ENCODE data around the gene TRIP12.

Gene TRIP12

DNA sequence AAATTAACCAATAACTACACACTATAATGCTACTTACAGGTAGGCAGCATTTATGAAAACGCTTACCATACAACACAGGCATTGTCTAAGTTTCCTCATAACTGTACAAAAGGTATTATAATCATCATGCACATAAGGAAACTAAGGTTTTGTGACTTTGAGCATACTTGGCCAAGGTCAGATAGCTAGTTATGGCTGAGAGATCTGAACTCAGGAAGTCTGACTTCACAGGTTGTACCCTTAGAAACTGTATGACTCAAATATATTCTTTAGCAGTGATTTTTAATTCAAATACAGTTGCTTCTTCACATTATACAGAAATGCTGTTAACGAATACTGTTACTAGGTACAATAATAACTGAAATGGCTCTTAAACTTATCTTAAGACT lies 89.3 kb downstream of the TRIP12 start:
- TF ChIP-seq, protein P1, sequence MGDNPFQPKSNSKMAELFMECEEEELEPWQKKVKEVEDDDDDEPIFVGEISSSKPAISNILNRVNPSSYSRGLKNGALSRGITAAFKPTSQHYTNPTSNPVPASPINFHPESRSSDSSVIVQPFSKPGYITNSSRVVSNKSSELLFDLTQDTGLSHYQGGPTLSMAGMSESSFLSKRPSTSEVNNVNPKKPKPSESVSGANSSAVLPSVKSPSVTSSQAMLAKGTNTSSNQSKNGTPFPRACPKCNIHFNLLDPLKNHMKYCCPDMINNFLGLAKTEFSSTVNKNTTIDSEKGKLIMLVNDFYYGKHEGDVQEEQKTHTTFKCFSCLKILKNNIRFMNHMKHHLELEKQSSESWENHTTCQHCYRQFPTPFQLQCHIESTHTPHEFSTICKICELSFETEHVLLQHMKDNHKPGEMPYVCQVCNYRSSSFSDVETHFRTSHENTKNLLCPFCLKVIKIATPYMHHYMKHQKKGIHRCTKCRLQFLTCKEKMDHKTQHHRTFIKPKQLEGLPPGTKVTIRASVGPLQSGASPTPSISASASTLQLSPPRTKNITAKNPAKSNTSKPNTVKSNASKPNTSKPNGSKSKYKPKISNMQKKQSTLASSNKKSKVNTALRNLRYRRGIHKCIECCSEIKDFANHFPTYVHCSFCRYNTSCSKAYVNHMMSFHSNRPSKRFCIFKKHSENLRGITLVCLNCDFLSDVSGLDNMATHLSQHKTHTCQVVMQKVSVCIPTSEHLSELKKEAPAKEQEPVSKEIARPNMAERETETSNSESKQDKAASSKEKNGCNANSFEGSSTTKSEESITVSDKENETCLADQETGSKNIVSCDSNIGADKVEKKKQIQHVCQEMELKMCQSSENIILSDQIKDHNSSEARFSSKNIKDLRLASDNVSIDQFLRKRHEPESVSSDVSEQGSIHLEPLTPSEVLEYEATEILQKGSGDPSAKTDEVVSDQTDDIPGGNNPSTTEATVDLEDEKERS (tag by site-specific recombination; IDR thresholded peaks at IDR 0.05): no peak
- TF ChIP-seq ZSCAN16 (tag by site-specific recombination; IDR thresholded peaks at IDR 0.05) (no peak), ZNF19 (tag by site-specific recombination; IDR thresholded peaks at IDR 0.05; ENCODE audit: low read depth) (no peak), ZNF76 (tag by site-specific recombination; IDR thresholded peaks at IDR 0.05; ENCODE audit: borderline replicate concordance, low read depth) (no peak), ZNF335 (tag by site-specific recombination; conservative IDR thresholded peaks at IDR 0.05) (no peak), ZNF248 (tag by site-specific recombination; IDR thresholded peaks at IDR 0.05) (no peak), ZNF48 (tag by site-specific recombination; IDR thresholded peaks at IDR 0.05) (no peak), SETDB1 (IDR thresholded peaks at IDR 0.05; ENCODE audit: insufficient read length, low read length) (no peak), MYNN (tag by site-specific recombination; IDR thresholded peaks at IDR 0.05; ENCODE audit: borderline replicate concordance) (no peak), ZNF394 (tag by site-specific recombination; IDR thresholded peaks at IDR 0.05; ENCODE audit: borderline replicate concordance) (no peak), ZNF16 (tag by site-specific recombination; IDR thresholded peaks at IDR 0.05; ENCODE audit: low read depth) (no peak)
- TF ChIP-seq, protein P2, sequence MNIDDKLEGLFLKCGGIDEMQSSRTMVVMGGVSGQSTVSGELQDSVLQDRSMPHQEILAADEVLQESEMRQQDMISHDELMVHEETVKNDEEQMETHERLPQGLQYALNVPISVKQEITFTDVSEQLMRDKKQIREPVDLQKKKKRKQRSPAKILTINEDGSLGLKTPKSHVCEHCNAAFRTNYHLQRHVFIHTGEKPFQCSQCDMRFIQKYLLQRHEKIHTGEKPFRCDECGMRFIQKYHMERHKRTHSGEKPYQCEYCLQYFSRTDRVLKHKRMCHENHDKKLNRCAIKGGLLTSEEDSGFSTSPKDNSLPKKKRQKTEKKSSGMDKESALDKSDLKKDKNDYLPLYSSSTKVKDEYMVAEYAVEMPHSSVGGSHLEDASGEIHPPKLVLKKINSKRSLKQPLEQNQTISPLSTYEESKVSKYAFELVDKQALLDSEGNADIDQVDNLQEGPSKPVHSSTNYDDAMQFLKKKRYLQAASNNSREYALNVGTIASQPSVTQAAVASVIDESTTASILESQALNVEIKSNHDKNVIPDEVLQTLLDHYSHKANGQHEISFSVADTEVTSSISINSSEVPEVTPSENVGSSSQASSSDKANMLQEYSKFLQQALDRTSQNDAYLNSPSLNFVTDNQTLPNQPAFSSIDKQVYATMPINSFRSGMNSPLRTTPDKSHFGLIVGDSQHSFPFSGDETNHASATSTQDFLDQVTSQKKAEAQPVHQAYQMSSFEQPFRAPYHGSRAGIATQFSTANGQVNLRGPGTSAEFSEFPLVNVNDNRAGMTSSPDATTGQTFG (tag by site-specific recombination; IDR thresholded peaks at IDR 0.05; ENCODE audit: borderline replicate concordance): no peak
- TF ChIP-seq, protein P3, sequence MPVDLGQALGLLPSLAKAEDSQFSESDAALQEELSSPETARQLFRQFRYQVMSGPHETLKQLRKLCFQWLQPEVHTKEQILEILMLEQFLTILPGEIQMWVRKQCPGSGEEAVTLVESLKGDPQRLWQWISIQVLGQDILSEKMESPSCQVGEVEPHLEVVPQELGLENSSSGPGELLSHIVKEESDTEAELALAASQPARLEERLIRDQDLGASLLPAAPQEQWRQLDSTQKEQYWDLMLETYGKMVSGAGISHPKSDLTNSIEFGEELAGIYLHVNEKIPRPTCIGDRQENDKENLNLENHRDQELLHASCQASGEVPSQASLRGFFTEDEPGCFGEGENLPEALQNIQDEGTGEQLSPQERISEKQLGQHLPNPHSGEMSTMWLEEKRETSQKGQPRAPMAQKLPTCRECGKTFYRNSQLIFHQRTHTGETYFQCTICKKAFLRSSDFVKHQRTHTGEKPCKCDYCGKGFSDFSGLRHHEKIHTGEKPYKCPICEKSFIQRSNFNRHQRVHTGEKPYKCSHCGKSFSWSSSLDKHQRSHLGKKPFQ (tag by site-specific recombination; IDR thresholded peaks at IDR 0.05): no peak
- TF ChIP-seq, protein P4, sequence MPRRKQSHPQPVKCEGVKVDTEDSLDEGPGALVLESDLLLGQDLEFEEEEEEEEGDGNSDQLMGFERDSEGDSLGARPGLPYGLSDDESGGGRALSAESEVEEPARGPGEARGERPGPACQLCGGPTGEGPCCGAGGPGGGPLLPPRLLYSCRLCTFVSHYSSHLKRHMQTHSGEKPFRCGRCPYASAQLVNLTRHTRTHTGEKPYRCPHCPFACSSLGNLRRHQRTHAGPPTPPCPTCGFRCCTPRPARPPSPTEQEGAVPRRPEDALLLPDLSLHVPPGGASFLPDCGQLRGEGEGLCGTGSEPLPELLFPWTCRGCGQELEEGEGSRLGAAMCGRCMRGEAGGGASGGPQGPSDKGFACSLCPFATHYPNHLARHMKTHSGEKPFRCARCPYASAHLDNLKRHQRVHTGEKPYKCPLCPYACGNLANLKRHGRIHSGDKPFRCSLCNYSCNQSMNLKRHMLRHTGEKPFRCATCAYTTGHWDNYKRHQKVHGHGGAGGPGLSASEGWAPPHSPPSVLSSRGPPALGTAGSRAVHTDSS (tag by site-specific recombination; IDR thresholded peaks at IDR 0.05): no peak
- Histone ChIP-seq H3K4me3 (ENCODE audit: low read depth, low read length) (no peak overlapping the region), H3K27ac (ENCODE audit: extremely low read depth, low read depth, low read length) (no peak overlapping the region), H3K4me1 (ENCODE audit: control insufficient read depth, insufficient read depth, low read length) (peaks cover 9% of the 10 kb centered on the region; the same call in 1 of the 2 replicates), H3K36me3 (ENCODE audit: control insufficient read depth in 2 of 2, insufficient read depth in 1 of 2, low read length in 2 of 2) (peaks cover 10 to 55% of the 10 kb centered on the region in 2 experiments), H3K9me3 (ENCODE audit: control insufficient read depth, insufficient read depth, low read depth, low read length) (no peaks in the 10 kb centered on the region)
- CTCF ChIA-PET: interaction anchor here (0.6 kb wide), 1 partner anchor 1389 kb away, joined by 3 read pairs; no protein-coding TSS in a partner anchor
- POLR2A ChIA-PET: no interaction called here

DNA sequence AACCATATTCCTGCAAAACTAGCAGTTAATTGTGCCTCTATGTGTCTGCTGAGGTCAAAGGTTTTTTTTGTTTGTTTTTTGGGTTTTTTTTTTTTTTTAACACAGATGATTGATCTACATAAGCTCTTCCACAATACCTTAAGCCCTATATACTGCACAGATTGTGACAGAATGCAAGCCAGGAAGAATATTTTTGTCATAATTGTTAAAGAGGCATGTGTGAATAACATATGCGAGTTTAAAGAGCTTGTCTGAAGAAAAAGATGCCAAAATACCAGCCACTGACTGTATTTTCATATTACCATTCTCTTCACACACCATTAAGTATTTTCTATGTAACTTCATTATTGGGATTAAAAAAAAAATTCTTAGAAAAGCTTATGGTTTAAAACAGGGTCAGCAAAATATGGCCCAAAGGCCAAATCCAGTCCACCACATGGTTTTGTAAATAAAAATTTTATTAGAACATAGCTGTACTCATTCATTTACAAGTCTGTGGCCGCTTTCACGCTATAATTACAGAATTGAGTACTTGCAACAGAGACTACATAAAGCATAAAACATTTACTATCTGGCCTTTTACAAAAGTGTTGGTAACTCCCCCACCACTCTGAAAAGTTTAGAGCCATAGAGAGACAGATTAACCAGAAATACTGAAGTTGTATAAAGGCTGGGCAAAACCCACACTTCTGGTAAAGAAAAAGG lies 89.9 kb downstream of the TRIP12 start:
- no peak overlapping the region for H3K27ac ChIP-seq (ENCODE audit: extremely low read depth, low read depth, low read length)
- no peaks in the 10 kb centered on the region for H3K9me3 ChIP-seq (ENCODE audit: control insufficient read depth, insufficient read depth, low read depth, low read length)
- no peak overlapping the region for H3K4me3 ChIP-seq (ENCODE audit: low read depth, low read length)
- no peak for TF ChIP-seq ZNF747 (tag by site-specific recombination; IDR thresholded peaks at IDR 0.05)
- TF ChIP-seq, protein P5, sequence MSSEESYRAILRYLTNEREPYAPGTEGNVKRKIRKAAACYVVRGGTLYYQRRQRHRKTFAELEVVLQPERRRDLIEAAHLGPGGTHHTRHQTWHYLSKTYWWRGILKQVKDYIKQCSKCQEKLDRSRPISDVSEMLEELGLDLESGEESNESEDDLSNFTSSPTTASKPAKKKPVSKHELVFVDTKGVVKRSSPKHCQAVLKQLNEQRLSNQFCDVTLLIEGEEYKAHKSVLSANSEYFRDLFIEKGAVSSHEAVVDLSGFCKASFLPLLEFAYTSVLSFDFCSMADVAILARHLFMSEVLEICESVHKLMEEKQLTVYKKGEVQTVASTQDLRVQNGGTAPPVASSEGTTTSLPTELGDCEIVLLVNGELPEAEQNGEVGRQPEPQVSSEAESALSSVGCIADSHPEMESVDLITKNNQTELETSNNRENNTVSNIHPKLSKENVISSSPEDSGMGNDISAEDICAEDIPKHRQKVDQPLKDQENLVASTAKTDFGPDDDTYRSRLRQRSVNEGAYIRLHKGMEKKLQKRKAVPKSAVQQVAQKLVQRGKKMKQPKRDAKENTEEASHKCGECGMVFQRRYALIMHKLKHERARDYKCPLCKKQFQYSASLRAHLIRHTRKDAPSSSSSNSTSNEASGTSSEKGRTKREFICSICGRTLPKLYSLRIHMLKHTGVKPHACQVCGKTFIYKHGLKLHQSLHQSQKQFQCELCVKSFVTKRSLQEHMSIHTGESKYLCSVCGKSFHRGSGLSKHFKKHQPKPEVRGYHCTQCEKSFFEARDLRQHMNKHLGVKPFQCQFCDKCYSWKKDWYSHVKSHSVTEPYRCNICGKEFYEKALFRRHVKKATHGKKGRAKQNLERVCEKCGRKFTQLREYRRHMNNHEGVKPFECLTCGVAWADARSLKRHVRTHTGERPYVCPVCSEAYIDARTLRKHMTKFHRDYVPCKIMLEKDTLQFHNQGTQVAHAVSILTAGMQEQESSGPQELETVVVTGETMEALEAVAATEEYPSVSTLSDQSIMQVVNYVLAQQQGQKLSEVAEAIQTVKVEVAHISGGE (tag by site-specific recombination; conservative IDR thresholded peaks at IDR 0.05; ENCODE audit: low read depth): no peak
- CTCF ChIA-PET: interaction anchor here (0.6 kb wide), 1 partner anchor 1390 kb away, joined by 3 read pairs; no protein-coding TSS in a partner anchor
- H3K36me3 ChIP-seq (ENCODE audit: control insufficient read depth in 2 of 2, insufficient read depth in 1 of 2, low read length in 2 of 2): peaks cover 13 to 58% of the 10 kb centered on the region in 2 experiments
- peaks cover 9% of the 10 kb centered on the region; the same call in 1 of the 2 replicates for H3K4me1 ChIP-seq (ENCODE audit: control insufficient read depth, insufficient read depth, low read length)
- POLR2A ChIA-PET: interaction anchor here (0.7 kb wide), 2 partner anchors 90 to 838 kb away, joined by 4 to 5 read pairs; partner anchors contain the start of gene TRIP12
